Retinal pigment epithelial cell (primary cell): ENCODE measurements around the gene SEMA4D.

Source experiments
- DNase-seq: peaks from one replicate; pipeline ENCODE4 v3.0.0-alpha.2; 2010; ENCODE audit warnings: low read depth
- H3K4me3 ChIP-seq: 2 replicates; pipeline ENCODE4 v1.5.1; 2011; ENCODE audit warnings: mild to moderate bottlenecking, low read length, control low read depth, moderate library complexity
- TF ChIP-seq, protein P1 (sequence below): conservative IDR thresholded peaks from 2 replicates; pipeline ENCODE4 v1.5.1; 2011; ENCODE audit warnings: low read depth, low read length, control low read depth, inconsistent platforms

SEMA4D gene

DNA sequence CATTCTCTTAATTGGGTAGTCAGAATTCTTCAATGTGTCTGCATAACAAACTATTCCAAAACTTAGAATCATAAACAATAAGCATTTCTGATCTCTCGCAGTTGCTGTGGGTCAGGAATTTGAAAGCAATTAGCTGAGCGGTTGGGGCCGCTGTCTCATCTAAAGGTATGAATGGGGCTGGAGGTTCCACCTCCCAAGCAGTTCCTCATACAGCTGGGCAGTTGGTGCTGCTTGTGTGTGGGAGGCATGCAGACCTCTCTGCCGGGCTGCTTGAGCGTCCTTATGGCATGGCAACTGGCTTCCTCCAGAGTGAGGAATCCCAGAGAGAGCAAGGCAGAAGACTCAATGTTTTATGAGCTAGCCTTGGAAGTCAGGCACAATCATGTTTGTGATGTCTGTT is 30.2 kb upstream of the SEMA4D start:
- H3K4me3 ChIP-seq, result no peak overlapping the region
- DNase-seq, result no peak
- TF ChIP-seq, protein P1, sequence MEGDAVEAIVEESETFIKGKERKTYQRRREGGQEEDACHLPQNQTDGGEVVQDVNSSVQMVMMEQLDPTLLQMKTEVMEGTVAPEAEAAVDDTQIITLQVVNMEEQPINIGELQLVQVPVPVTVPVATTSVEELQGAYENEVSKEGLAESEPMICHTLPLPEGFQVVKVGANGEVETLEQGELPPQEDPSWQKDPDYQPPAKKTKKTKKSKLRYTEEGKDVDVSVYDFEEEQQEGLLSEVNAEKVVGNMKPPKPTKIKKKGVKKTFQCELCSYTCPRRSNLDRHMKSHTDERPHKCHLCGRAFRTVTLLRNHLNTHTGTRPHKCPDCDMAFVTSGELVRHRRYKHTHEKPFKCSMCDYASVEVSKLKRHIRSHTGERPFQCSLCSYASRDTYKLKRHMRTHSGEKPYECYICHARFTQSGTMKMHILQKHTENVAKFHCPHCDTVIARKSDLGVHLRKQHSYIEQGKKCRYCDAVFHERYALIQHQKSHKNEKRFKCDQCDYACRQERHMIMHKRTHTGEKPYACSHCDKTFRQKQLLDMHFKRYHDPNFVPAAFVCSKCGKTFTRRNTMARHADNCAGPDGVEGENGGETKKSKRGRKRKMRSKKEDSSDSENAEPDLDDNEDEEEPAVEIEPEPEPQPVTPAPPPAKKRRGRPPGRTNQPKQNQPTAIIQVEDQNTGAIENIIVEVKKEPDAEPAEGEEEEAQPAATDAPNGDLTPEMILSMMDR, result no peak

DNA sequence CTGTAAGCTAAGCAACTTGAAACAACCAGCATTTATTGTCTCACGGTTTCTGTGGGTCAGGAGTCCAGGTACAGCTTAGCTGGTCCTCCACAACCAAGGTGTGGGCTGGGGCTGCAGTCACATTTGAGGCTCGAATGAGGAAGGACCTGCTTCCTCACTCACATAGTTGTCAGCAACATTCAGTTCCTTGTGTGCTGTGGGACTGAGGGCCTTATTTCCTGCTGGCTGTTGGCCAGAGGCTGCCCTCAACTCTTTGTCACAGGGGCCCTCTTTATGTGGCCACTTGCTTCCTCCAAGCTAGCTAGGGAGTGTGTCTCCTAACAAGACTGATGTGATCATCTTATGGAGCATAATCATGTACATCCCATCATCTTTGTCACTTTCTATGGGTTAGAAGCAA is 29.2 kb upstream of the SEMA4D start:
- H3K4me3 ChIP-seq, result no peak overlapping the region
- DNase-seq, result no peak
- TF ChIP-seq, protein P1, result no peak

DNA sequence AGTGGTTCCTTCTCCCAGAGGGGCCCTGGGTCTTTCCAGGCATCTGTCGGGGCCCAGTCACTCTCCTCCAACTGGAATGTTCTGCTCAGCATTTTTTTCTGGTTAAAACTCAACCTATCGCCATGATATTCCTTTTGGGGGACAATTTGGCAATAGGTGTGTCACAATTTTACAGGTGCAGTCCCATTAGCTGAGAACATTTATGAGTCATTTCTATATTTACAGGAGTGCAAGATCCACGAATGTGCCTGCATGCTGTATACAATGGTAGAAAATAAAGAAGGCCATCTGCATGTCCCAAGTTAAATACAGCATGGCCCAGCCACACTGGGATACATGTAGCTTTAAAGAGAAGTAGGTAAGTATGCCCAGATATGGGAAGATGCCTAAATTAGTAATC is 28.8 kb upstream of the SEMA4D start:
- H3K4me3 ChIP-seq, result no peak overlapping the region
- DNase-seq, result no peak

DNA sequence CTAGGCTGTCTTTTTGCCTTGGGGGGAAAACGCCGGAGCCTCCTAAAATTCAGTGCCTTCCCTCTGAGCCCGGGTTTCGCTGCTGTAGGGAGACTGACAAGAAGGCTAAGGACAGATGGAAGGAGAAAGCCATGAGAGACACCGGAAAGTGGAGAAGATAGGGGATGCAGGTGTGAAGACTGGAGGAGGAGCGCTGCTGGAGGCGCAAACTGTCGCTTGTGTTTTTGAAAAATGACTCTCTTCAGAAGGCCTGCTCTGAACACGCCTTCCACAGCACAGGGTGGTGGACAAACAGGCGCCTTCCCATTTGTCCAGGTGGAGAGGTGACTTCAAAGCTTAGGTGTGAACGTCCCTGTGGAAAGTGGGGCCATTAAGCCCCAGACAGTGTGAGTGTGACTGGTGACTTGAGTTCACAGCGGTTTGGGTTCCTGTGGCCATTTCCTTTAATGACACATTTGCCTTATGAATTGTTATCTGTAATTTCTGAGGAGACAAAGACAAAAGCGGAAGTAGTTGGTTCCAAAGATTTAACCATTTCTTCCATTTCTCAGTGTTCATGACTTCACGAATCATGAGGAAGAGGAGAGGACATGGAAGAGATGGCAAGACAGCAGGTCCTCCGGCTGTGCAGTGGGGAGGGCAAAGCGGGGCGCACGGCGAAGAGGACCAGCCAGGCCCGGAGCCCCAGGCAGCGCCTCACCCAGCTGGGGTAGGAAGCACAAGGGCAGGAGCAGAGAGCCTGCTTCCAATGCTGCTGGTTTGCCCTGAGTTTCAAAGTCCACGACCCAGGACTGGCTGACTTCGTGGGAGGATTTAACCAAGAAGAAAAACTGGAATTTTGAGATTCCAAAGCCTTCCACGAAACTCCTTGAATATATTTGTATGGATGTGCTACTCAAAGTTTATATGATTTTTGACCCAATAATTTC is 27.8 kb upstream of the SEMA4D start:
- no peak for DNase-seq
- TF ChIP-seq, protein P1, result no peak
- H3K4me3 ChIP-seq, result no peak overlapping the region

More for the DNA sequence above, 28.8 kb upstream of the SEMA4D start:
- TF ChIP-seq, protein P1, result no peak

- H3K4me3 ChIP-seq, result no peak overlapping the region
- DNase-seq, result no peak
- TF ChIP-seq, protein P1, result no peak
Measured at GRCh38 chr9:89524963-89525362, 27.1 kb upstream of the SEMA4D start.

DNA sequence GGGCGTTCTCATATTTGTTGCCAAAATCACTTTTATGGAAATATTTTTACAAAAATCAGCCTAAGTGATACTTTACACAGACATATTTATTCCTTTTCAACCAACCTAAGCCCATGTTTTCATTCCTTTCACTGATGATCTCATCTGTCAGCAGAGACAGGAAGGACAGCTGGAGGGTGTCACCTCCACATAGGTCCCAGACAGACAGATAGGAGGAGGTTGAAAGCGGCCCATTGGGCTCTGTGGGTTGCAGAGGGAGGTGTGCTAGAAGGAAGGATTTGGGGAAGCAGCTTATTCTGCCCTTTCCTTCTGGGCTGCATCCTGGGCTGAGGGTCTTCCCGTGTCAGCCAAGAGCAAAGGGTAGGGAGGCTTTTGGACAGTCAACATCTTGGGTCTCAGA is 26.0 kb upstream of the SEMA4D start:
- H3K4me3 ChIP-seq, result no peak overlapping the region
- TF ChIP-seq, protein P1, result no peak
- no peak for DNase-seq

GRCh38 chr9:89522959-89523285 is 25.0 kb upstream of the SEMA4D start:
- TF ChIP-seq, protein P1, result no peak
- DNase-seq, result no peak
- no peak overlapping the region for H3K4me3 ChIP-seq
